Measurements from ENCODE around the gene CYP26B1.

DNA sequence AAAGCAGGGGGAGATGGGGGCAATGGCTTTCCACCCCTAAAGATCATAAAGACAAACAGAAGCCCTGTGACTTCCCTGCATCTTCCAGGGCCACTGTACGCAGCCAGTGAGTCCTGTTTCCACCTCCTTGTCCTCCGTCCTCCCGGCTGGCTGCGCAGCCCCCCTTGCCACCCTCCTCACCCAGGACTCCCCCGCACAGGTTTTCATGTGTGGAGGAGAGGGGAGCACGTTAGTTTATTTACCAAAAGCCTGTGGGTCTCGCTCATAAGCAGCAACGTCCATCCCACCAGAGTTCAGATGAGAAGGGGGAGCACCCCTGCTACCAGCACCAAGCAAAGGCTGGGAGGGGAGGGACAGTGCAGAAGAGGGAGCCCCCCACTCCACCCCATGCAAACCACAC, 11.7 kb downstream of the CYP26B1 start:
- no peak for TF ChIP-seq GATA2 (IDR thresholded peaks at IDR 0.05; ENCODE audit: low read depth, low read length)
- TF ChIP-seq GATA3 (IDR thresholded peaks at IDR 0.05; ENCODE audit: low read depth, low read length), result no peak
